Stimulated activated CD4-positive, alpha-beta T cell treated with anti-CD3 and anti-CD28 coated beads, Interleukin-4, amount 100 ng/mL, for 1 hour (primary cell): ENCODE data around the gene OR2T27.
"Not testable (repeated sequence)": the region's sequence is repeated elsewhere in the genome, so short reads cannot be mapped to it uniquely, and the experiment has no call there.

Experiments used
- DNase-seq: peaks from one replicate; pipeline ENCODE4 v3.0.0-alpha.2; 2020

The OR2T27 gene, protein sequence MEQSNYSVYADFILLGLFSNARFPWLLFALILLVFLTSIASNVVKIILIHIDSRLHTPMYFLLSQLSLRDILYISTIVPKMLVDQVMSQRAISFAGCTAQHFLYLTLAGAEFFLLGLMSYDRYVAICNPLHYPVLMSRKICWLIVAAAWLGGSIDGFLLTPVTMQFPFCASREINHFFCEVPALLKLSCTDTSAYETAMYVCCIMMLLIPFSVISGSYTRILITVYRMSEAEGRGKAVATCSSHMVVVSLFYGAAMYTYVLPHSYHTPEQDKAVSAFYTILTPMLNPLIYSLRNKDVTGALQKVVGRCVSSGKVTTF

DNA sequence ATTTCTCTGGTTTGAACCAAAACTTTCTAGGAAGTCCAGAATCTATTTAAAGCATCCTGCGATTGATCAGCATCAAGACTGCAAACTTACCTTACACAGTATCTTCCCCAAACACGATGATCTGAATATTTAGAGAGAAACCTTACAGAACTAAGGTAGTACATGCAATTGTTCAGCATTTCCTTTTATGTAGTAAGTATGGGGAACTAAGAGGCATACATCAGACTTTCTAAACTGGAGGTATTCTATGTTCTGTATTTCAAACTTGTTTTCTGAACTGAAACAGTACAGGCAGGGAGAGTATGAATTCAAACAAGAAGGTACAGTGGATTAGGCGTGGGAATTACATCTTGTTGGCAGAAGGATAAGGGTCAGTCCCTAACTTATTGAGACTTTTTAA, at the start of gene OR2T27:
Gene OR2T27 (minus strand): TSS at position 175 of the 400 bp plus-strand sequence. CDS start 4,644 bp downstream, outside the sequence.
- DNase-seq = not testable (repeated sequence)

- DNase-seq = no peak
These were observed 49.3 kb upstream of the OR2T27 start for GRCh38 chr1:248704606-248705005.

GRCh38 chr1:248703674-248704073, 48.3 kb upstream of the OR2T27 start:
- DNase-seq = no peak

GRCh38 chr1:248702714-248703113, 47.4 kb upstream of the OR2T27 start, which contains the start of gene OR14I1:
OR14I1 (minus strand) TSS chr1:248702766.
- no peak for DNase-seq

GRCh38 chr1:248699099-248699498, 43.8 kb upstream of the OR2T27 start:
- DNase-seq = no peak

DNA sequence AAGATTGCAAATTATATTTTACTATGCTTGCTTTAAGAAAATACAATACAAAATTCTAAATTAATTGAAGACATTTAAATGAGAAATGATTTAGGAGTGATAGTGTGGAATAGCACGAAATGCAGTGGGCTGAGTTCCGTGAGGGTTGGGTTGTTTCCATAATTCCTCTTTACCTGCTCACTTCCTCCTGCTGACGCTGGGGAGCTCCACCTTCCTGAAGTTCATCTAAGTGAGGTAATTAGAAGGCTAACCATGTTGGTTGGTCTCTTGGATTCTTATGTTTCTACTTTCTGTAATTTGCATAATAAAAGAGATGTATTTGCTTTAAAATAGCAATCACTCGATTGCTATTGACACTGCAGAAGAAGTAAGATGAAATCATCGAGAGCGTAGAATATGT, 42.6 kb upstream of the OR2T27 start:
- no peak for DNase-seq

DNA sequence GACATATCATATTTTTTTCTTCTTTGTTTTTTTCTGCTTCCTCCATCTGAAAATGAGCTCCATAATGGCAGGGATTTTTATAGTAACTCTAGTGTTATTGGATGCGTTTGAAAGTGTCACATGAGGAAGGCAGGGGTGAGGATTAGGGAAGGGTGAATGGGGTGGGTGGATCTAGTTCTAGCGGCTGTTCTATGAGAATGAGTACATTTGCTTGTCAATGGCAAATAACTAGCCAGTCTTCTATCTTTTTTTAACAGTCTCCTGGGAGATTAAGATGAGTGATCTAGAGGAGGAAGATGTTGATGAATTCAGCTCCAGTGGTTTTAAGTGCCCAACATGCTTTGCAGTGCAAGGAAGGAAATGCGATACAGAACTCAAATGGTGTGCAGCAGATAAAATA, 41.4 kb upstream of the OR2T27 start:
- DNase-seq = no peak

GRCh38 chr1:248696261-248696660, 40.9 kb upstream of the OR2T27 start:
- DNase-seq = no peak

DNA sequence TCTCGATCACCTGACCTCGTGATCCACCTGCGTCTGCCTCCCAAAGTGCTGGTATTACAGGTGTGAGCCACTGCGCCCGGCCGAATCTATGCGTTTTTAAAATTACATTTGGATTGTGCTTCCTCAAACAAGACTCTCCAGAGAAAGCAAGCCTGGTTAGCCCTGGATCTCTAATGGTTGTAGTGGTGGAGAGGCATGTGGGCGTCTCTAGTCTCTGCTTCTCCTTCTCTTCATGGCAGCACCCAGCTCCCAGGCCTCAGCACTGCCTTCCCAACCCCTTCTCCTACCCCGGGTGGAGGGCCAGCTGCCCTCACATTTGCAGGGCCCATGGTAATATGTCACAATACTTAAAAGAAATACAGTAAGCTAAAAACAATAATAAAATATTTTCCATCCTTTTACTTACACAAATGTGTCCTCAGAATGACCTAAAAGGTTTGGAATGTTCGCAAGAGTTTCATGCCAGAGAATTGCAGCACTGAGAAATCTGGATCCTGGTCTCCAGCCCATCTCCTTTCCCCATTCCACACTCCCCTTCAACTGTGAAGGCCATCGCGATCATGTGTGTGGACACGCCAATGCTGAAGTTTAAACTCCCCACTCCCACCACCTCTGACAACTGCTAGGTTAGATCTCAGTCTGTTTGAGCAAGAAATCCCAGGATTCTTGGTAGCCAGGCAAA, 40.3 kb upstream of the OR2T27 start:
- DNase-seq = no peak

GRCh38 chr1:248691567-248692155, 36.3 kb upstream of the OR2T27 start:
- no peak for DNase-seq

DNA sequence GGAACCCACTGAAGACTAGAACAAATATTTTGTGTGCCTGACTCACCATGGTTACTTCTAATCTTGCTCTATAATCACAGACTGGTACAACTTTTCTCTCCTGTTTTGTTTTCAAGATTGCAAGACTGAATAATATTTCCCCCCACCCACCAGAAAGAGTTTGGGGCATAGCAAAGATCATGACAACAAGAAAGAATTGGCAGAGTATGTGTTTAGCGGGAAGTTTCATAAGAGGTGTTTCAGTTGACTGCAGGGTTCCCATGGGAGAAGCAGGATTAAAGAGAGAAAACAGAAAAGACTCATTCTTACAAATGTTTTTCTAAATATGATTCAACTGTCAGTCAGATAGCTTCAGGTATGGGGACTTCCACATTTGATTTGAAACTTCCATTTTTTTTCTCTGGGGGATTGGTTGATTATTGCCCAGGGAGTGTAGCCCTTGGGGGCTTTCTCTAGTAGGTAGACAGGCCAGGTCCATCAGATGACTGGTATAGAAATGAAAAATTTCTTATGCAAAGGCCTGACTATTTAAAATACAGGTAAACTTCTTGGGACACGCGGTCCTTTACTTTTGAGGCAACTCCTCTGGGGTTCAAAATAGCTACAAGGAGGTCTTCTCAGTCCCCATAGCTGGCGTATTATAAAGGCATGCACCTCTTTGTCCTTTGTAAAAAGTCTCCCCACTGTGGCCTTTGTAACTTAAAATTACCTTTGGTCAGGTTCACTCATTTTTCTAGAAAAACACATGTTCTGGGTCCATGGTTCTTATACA, 33.4 kb upstream of the OR2T27 start:
- no peak for DNase-seq

- no peak for DNase-seq
These were observed 31.5 kb upstream of the OR2T27 start for GRCh38 chr1:248686815-248687214.

- DNase-seq = no peak
These were observed 26.3 kb upstream of the OR2T27 start for GRCh38 chr1:248681651-248682050.

DNA sequence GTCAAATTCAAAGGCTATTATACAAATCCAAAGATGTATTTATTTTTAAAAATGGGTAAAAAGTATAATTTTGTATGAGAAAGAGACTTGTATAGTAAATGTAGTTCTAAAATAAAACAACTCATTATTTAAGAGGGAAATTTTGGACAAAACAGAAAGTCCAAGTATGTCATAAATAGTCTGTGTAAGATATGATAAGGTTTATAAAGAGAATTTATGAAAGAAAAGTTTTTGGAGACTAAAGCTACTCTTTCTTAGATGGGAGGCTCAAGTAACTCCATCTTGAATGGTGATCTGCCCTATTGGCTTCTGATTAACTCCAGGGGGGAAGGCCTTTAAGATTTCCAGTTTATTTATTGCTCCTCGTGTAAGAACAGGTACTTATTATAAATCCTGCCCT, 14.7 kb upstream of the OR2T27 start:
- no peak for DNase-seq

DNA sequence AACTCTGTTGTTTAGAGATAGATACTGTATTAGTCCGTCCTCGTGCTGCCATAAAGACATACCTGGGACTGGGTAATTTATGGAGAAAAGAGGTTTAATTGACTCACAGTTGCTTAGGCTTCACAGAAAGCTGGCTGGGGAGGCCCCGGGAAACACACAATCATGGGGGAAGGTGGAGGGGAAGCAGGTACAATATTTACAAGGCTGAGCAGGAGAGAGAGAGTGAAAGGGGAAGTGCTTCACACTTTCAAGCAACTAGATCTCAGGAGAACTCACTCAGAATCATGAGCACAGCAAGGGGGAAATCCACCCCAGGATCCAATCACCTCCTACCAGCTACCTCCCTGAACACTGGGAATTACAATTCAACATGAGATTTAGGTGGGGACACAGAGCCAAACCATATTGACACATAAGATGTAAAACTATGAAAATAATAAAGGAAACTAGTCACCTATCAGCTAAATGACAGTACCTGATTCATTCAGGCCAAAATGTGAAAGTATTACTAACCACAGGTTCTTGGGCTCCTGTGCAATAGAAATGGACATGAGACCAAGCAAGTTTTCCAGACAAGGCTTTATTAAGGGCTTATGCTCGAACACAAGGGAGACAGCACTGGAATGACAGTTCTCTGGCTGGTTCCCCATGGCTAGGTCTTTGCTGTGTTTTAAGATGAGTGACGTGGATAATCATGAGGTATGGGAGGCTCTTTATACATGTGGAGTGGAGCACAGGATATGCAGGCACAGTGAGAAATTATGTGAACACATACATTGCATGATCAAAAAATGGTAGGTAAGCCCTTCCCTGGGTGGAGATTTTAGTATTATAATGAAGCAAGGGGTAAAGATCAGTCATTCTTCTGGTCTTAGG, 8.4 kb upstream of the OR2T27 start:
- DNase-seq = not testable (repeated sequence)

- not testable (repeated sequence) for DNase-seq
These were observed 1.5 kb upstream of the OR2T27 start for GRCh38 chr1:248656797-248657196.

DNA sequence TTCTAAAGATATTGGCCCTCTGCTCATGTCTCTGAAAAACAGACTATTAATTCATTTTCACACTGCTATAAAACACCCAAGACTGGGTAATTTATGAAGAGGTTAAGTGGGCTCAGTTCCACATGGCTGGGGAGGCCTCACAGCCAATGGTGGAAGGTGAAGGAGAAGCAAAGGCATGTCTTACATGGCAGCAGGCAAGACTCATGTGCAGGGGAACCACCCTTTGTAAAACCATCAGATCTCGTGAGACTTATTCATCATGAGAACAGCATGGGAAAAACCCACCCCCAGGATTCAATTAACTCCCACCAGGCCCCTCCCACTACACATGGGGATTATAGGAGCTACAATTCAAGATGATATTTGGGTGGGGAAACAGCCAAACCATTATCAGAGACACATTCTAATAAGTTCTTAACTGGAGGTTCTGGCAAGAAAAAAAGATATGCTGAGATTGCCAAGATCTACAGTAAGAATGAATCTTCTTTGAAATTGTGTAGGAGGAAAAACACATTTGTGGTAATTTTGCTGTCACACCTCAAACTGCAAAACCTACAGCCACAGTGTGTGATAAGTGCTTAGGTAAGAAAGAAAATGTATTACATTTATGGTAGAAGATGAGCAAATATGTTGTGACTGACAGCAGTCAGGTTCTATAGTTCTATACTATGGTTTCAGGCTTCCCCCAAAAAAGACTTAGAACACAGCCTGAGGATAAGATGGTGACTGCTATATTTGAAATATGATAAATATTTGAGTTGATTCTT, 6.4 kb downstream of the OR2T27 start:
- not testable (repeated sequence) for DNase-seq

DNA sequence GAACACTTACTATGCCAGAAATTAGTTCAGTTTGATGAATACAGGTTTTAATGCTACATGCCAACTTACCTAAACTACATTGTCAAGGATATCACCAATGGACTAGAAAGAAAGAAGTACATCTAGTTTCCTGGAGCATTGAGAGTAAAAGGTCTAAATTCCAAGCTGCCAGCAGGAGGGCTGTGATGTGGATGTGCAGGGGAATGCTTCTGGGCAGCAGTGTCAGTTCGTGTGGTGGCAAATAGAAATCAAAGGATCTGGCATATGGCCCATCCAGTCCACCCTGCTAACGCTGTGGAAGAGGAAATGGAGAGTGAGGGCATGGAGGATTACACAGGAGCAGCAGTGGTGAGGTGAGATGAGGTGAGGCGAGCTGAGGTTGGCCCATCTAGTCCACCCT, 10.2 kb downstream of the OR2T27 start, which contains the start of gene OR2T35:
Gene OR2T35 (minus strand): TSS at position 101 of the 400 bp plus-strand sequence. CDS start 6,020 bp downstream, outside the sequence.
- not testable (repeated sequence) for DNase-seq

GRCh38 chr1:248642971-248643651, 12.2 kb downstream of the OR2T27 start:
- not testable (repeated sequence) for DNase-seq

- DNase-seq = not testable (repeated sequence)
These were observed 13.7 kb downstream of the OR2T27 start for GRCh38 chr1:248641583-248641982.
